Measurements from ENCODE around the gene SMCR8. TPM values are rescaled to one million over a fixed set of nuclear protein-coding genes. Genes with fewer than 3 reads are reported as not detected.
A peak's percentile ranks its signal among the peaks of the same experiment; 100 is the strongest.

SMCR8 gene
- total and polyA plus RNA-seq, 2 of the 8 experiments (the other 6 are each of a cell fraction or from before 2014, with no cell fraction given) = 6.9 to 18.5 TPM

DNA sequence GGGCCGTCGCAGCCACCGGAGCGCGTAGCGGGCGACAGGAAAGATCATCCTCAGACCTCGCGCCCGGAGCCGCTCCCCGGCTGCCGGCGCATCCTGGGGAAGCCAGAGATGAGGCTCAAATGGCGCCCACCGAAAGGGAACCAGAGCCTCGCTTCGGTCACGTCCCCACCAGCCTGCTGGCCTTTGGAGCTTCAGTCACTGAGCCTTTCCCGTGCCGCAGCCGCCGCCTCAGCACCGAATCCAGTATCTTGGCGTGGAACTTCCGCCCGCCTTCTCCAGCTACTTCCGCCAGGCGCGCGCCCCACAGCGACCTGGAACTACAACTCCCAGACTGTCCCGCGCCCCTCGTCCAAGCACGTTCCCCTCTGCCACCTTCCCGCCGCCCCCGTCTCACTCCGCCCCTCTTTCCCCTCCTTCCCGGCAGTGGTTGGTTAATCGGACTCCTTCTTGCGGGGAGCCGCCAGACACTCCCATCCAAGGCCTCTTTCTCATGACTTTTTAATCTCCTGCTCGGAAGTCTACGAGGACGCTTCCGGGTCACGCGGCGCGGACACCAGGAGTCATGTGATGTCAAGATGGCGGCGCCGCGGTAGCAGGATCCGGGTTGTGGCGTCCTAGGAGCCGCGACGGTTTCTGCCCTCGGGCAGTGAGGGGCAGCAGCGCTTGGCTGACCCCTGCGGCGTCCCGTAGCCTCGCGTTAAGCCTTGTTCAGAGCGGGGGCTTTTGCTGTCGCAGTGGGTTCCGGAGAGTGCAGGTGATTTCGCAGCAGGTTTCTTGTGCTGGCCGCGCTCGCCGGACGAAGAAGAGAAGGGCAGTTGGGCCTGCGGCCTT lies at the start of gene SMCR8, which contains the start of gene TOP3A (continued):
- TF ChIP-seq POU5F1 (IDR thresholded peaks at IDR 0.05; ENCODE audit: low read depth, low read length) = no peak
- TF ChIP-seq CBX8 (IDR thresholded peaks at IDR 0.05; ENCODE audit: borderline replicate concordance, low read depth, low read length) = no peak
- TF ChIP-seq, protein P1, sequence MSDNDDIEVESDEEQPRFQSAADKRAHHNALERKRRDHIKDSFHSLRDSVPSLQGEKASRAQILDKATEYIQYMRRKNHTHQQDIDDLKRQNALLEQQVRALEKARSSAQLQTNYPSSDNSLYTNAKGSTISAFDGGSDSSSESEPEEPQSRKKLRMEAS (IDR thresholded peaks at IDR 0.05) = peak; percentile 67
- TF ChIP-seq SIN3A (conservative IDR thresholded peaks at IDR 0.05 in 1 of 2, IDR thresholded peaks at IDR 0.05 in 1 of 2; ENCODE audit: low read depth in 1 of 2, low read length in 2 of 2) = peak in 1 of 2 experiments; percentile 90; a peak in 2 of 4 replicates
- TF ChIP-seq SP2 (IDR thresholded peaks at IDR 0.05; ENCODE audit: low read length) = no peak
- peak; percentile 21; the same call in 1 of the 2 replicates for TF ChIP-seq SIX5 (IDR thresholded peaks at IDR 0.05; ENCODE audit: low read depth, low read length)
- TF ChIP-seq KDM1A (IDR thresholded peaks at IDR 0.05; ENCODE audit: borderline replicate concordance, low read length) = no peak
- peak; percentile 98 for TF ChIP-seq YY1 (IDR thresholded peaks at IDR 0.05; ENCODE audit: low read depth, low read length)
- TF ChIP-seq SIRT6 (IDR thresholded peaks at IDR 0.05; ENCODE audit: low read length) = no peak
- TF ChIP-seq TAF1 (IDR thresholded peaks at IDR 0.05; ENCODE audit: low read depth, low read length) = peak; percentile 91
